Activated CD4-positive, CD25-positive, alpha-beta regulatory T cell treated with anti-CD3 and anti-CD28 coated beads, Interleukin-2, amount 50 U/mL, for 72 hours (primary cell): Measurements from ENCODE around the gene KCND3.

Experiments
- DNase-seq: peaks from one replicate; pipeline ENCODE4 v3.0.0; 2021

Gene KCND3

GRCh38 chr1:111878649-111879048 is 110.8 kb downstream of the KCND3 start:
- DNase-seq = no peak

GRCh38 chr1:111878091-111878490 is 111.4 kb downstream of the KCND3 start:
- DNase-seq = no peak

- no peak for DNase-seq
Observed at GRCh38 chr1:111876631-111877030, 112.8 kb downstream of the KCND3 start.

- no peak for DNase-seq
Observed at GRCh38 chr1:111875640-111876039, 113.8 kb downstream of the KCND3 start.

GRCh38 chr1:111873460-111874030 is 115.9 kb downstream of the KCND3 start:
- no peak for DNase-seq

- no peak for DNase-seq
Observed at GRCh38 chr1:111870181-111870580, 119.3 kb downstream of the KCND3 start.

GRCh38 chr1:111867868-111868440 is 121.5 kb downstream of the KCND3 start:
- no peak for DNase-seq

GRCh38 chr1:111864862-111865261 is 124.6 kb downstream of the KCND3 start:
- DNase-seq = no peak

- DNase-seq = no peak
Observed at GRCh38 chr1:111863401-111863800, 126.1 kb downstream of the KCND3 start.

GRCh38 chr1:111862599-111862998 is 126.9 kb downstream of the KCND3 start:
- DNase-seq = no peak

GRCh38 chr1:111861523-111861922 is 127.9 kb downstream of the KCND3 start:
- DNase-seq = no peak

GRCh38 chr1:111857194-111857651 is 132.2 kb downstream of the KCND3 start:
- no peak for DNase-seq

GRCh38 chr1:111856411-111857185 is 132.9 kb downstream of the KCND3 start:
- no peak for DNase-seq

GRCh38 chr1:111855260-111855659 is 134.2 kb downstream of the KCND3 start:
- DNase-seq = no peak

- no peak for DNase-seq
Observed at GRCh38 chr1:111852261-111852721, 137.2 kb downstream of the KCND3 start.

- no peak for DNase-seq
Observed at GRCh38 chr1:111851552-111851951, 137.9 kb downstream of the KCND3 start.

GRCh38 chr1:111850109-111850508 is 139.4 kb downstream of the KCND3 start:
- no peak for DNase-seq

GRCh38 chr1:111848852-111849545 is 140.5 kb downstream of the KCND3 start:
- DNase-seq = no peak

- DNase-seq = no peak
Observed at GRCh38 chr1:111847466-111847865, 142.0 kb downstream of the KCND3 start.

- DNase-seq = no peak
Observed at GRCh38 chr1:111846842-111847241, 142.6 kb downstream of the KCND3 start.

GRCh38 chr1:111843177-111843576 is 146.3 kb downstream of the KCND3 start:
- DNase-seq = no peak

GRCh38 chr1:111842411-111842810 is 147.1 kb downstream of the KCND3 start:
- DNase-seq = no peak

- DNase-seq = no peak
Observed at GRCh38 chr1:111841746-111842145, 147.7 kb downstream of the KCND3 start.

- DNase-seq = no peak
Observed at GRCh38 chr1:111841189-111841588, 148.3 kb downstream of the KCND3 start.
